Measurements from ENCODE around the gene NR0B2. TPM values are rescaled to one million over a fixed set of nuclear protein-coding genes. Genes with fewer than 3 reads are reported as not detected.
"Not testable (repeated sequence)": the region's sequence is repeated elsewhere in the genome, so short reads cannot be mapped to it uniquely, and the experiment has no call there.

The NR0B2 gene
- total and polyA plus RNA-seq, 7 donors, result 0.06 to 1.1 (median 0.23) TPM; not detected in 1

DNA sequence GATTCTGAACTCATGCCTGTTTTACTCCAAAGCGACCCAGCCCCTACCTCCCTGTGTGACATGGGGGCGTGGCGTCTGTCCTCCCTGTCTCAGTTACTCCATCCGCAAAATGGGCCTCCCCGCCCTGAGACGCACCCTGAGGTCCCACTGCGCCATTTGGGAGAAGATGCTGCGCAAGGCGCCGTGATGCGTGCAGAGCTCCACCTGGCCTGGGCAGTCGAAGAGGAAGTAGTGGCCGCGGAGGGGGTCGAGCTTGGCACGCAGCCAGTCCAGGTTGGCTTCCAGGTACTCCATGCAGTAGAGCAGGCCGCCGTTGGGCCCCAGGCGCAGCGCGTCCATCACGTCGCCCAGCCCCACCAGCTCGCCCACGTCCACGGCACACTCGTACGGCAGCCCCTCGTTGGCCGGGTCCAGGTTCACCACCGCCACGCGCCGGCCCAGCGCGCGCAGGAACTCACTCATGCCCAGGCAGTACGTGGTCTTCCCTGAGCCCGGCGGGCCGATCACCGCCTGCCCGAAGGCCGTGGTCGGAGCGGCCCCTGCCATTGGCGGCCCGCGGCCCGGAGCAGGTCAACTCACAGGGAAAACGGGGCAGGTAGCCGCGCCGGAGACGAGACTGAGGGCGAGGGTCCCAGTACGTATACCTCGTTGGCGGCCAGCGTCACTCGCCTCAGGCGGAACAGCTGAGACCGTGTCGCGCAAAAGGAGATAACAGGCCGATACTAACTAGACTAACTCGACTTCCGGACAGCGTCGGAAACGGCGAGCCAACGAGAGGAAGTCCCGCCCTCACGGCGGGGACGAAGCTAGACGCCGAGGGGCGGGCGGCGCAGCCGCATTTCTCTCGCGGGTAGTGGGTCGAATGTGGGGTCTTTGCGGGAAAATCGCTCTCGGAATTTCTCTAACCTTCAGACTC, 24.0 kb downstream of the NR0B2 start, which contains the start of gene GPN2:
TSS of gene GPN2 (minus strand) at position 733 of the 916 bp plus-strand sequence. CDS start at position 546, 187 bp downstream.
- WGBS, 3 donors, result 1 to 2% (median 2%) methylated on average over 85 to 89 of the region's 89 CpGs
- peak within 1 kb of the TSS; percentile 94 for H3K27ac ChIP-seq
- H3K36me3 ChIP-seq (ENCODE audit: insufficient read depth in 1 of 2, low read depth in 1 of 2), result peaks cover 13 to 80% of the 10 kb centered on the region in 2 donors
- peak; percentile 78 to 88 for DNase-seq
- H3K27me3 ChIP-seq (ENCODE audit: insufficient read depth in 3 of 3, low read length in 2 of 3), result no peaks in the 10 kb centered on the region
- intact Hi-C loops (cut with DNase I), result loop anchor here in 1 of 2 donors (5.0 kb wide), 1 partner anchor 38 kb away; no protein-coding TSS in a partner anchor
- peak; percentile 91 to 96 (median 94) for ATAC-seq
- peaks cover 14% of the 10 kb centered on the region for H3K4me1 ChIP-seq
- no peaks in the 10 kb centered on the region for H3K9me3 ChIP-seq
- TF ChIP-seq, protein P1, sequence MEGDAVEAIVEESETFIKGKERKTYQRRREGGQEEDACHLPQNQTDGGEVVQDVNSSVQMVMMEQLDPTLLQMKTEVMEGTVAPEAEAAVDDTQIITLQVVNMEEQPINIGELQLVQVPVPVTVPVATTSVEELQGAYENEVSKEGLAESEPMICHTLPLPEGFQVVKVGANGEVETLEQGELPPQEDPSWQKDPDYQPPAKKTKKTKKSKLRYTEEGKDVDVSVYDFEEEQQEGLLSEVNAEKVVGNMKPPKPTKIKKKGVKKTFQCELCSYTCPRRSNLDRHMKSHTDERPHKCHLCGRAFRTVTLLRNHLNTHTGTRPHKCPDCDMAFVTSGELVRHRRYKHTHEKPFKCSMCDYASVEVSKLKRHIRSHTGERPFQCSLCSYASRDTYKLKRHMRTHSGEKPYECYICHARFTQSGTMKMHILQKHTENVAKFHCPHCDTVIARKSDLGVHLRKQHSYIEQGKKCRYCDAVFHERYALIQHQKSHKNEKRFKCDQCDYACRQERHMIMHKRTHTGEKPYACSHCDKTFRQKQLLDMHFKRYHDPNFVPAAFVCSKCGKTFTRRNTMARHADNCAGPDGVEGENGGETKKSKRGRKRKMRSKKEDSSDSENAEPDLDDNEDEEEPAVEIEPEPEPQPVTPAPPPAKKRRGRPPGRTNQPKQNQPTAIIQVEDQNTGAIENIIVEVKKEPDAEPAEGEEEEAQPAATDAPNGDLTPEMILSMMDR (IDR thresholded peaks at IDR 0.05), result no peak
- peak within 1 kb of the TSS; percentile 96 for H3K4me3 ChIP-seq

DNA sequence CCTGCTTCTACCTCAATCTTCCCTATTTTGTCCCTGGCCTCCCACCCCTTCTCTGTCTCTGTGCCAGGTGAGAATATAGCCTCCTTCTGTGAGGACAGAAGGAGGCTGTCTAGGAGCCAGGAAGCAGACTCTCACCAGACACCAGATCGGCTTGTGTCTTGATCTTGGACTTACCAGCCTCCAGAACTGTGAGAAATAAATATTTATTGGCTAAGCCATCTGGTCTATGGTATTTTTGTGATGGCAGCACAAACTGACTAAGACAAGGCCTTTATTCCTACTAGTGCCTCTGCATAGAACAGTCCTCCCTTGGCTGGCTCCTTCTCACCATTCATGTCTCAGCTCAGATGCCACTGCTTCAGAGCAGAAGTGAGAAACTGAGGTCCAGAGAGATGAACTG, 25.5 kb downstream of the NR0B2 start:
- no peak overlapping the region for H3K4me3 ChIP-seq
- DNase-seq (no peak), ATAC-seq (no peak)
- intact Hi-C loops (cut with DNase I), result no loop called here
- no peaks in the 10 kb centered on the region for H3K27me3 ChIP-seq (ENCODE audit: insufficient read depth in 3 of 3, low read length in 2 of 3)
- WGBS, 3 donors, result 86 to 95% (median 90%) methylated on average over 1 of the region's 1 CpG
- peaks cover 14% of the 10 kb centered on the region for H3K4me1 ChIP-seq
- no peaks in the 10 kb centered on the region for H3K9me3 ChIP-seq
- TF ChIP-seq, protein P1 (IDR thresholded peaks at IDR 0.05), result no peak
- H3K36me3 ChIP-seq (ENCODE audit: insufficient read depth in 1 of 2, low read depth in 1 of 2), result peaks cover 17 to 80% of the 10 kb centered on the region in 2 donors
- H3K27ac ChIP-seq, result no peak overlapping the region

DNA sequence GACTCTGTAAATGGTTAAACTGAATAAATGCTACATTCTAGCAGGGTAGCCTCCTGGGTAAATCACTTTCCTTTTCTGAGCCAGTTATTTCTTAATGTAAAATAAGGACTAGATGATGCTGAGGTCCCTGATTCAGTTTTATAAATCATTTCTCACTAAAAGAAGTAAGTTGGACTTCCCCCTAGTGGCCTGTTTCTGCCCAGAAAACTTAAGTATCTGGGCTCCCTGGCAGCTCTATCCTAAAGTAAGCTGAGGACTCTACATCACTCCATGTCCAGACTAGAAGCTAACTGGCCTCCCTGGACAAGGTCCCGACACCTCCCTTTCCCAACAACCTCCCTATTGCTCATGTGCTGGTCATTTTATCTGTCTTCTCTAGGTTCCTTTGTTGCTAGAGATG, 26.6 kb downstream of the NR0B2 start:
- H3K36me3 ChIP-seq (ENCODE audit: insufficient read depth in 1 of 2, low read depth in 1 of 2), result peaks cover 20 to 80% of the 10 kb centered on the region in 2 donors
- DNase-seq (no peak), ATAC-seq (no peak)
- peaks cover 14% of the 10 kb centered on the region for H3K4me1 ChIP-seq
- 71 to 100% (median 95%) methylated on average over 1 of the region's 1 CpG for WGBS, 3 donors
- TF ChIP-seq, protein P1 (IDR thresholded peaks at IDR 0.05), result peak; percentile 19
- no peaks in the 10 kb centered on the region for H3K9me3 ChIP-seq
- no peaks in the 10 kb centered on the region for H3K27me3 ChIP-seq (ENCODE audit: insufficient read depth in 3 of 3, low read length in 2 of 3)
- no peak overlapping the region for H3K4me3 ChIP-seq
- no peak overlapping the region for H3K27ac ChIP-seq
- intact Hi-C loops (cut with DNase I), result no loop called here

DNA sequence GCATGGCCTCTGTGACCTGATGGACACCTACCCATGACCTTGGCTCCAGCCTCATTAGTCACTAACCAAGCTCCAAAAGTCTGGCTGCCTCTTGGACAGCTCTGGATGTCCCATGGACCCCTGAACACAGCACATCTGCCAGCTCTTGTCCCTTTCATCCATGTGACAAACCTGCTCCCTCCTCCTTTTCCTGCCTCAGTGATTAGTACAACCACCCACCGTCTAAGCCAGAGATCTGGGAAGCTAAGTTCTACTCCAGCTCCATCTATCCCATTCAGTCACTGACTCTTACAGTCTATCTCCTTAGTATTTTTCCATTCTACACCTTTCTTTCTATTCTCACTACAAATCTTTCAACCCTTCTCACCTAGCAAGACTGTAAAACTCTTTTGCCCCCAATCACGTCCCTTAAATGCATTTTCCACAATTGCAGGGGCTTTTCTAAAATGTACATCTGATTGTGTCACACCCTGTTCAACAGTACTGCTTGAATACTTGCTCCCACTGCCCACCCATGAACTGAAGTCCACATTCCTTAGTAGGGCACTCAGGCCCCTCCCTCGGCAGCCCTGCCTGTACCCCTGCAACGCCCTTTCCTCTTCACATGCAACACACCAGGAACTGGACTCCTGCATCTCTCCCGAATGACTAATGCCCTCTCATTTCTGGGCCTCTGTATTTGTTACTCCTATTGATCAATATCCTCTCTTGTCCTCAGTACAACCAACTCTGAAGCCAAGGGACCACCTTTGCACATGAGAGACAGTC, 30.9 kb downstream of the NR0B2 start:
- 88 to 90% (median 89%) methylated on average over 5 of the region's 5 CpGs for WGBS, 3 donors
- no peaks in the 10 kb centered on the region for H3K9me3 ChIP-seq
- no peak overlapping the region for H3K4me3 ChIP-seq
- TF ChIP-seq, protein P1 (IDR thresholded peaks at IDR 0.05), result no peak
- intact Hi-C loops (cut with DNase I), result no loop called here
- peaks cover 24 to 99% of the 10 kb centered on the region in 2 donors for H3K36me3 ChIP-seq (ENCODE audit: insufficient read depth in 1 of 2, low read depth in 1 of 2)
- no peaks in the 10 kb centered on the region for H3K27me3 ChIP-seq (ENCODE audit: insufficient read depth in 3 of 3, low read length in 2 of 3)
- ATAC-seq (no peak), DNase-seq (no peak)
- H3K27ac ChIP-seq, result no peak overlapping the region
- H3K4me1 ChIP-seq, result no peaks in the 10 kb centered on the region

DNA sequence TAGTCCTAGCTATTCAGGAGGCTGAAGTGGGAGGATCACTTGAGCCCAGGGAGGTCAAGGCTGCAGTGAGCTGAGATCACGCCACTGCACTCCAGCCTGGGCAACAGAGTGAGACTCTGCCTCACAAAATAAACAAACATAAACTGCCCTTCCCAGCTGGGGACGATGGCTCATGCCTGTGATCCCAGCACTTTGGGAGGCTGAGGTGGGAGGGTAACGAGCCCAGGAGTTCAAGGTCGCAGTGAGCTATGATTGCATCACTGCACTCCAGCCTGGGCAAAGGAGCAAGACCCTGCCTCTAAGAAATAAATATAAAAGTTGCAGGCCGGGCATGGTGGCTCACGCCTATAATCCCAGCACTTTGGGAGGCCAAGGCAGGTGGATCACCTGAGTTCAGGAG, 32.2 kb downstream of the NR0B2 start:
- H3K27me3 ChIP-seq (ENCODE audit: insufficient read depth in 3 of 3, low read length in 2 of 3), result not testable (repeated sequence)
- 85 to 91% (median 88%) methylated on average over 6 of the region's 6 CpGs for WGBS, 3 donors

More for the DNA sequence above, 32.2 kb downstream of the NR0B2 start:
- DNase-seq; H3K4me1 ChIP-seq; intact Hi-C loops (cut with DNase I); H3K4me3 ChIP-seq; ATAC-seq; H3K9me3 ChIP-seq; H3K27ac ChIP-seq: not testable (repeated sequence)
- H3K36me3 ChIP-seq (ENCODE audit: insufficient read depth in 1 of 2, low read depth in 1 of 2), result peaks cover 27 to 97% of the 10 kb centered on the region in 2 donors

Measured in psoas muscle (tissue), 8 donors.